Measurements from ENCODE around the gene CASP10.

GRCh38 chr2:201266629-201267028 lies 83.7 kb downstream of the CASP10 start:
- TF ChIP-seq TEAD2 (tag; IDR thresholded peaks at IDR 0.05) (no peak), CTCF (IDR thresholded peaks at IDR 0.05 in 2 of 3, conservative IDR thresholded peaks at IDR 0.05 in 1 of 3; ENCODE audit: insufficient read depth in 2 of 3, low read depth in 1 of 3, low read length in 3 of 3) (no peak), PCBP1 (IDR thresholded peaks at IDR 0.05; ENCODE audit: low read depth, low read length, poor library complexity, severe bottlenecking) (no peak), RNF2 (IDR thresholded peaks at IDR 0.05) (no peak), SMARCE1 (IDR thresholded peaks at IDR 0.05) (no peak), KLF1 (tag; IDR thresholded peaks at IDR 0.05) (no peak), ZNF23 (CRISPR knock-in tag; IDR thresholded peaks at IDR 0.05) (no peak), ZNF274 (IDR thresholded peaks at IDR 0.05; ENCODE audit: borderline replicate concordance, low read depth, low read length) (no peak), ZNF76 (CRISPR knock-in tag; IDR thresholded peaks at IDR 0.05; ENCODE audit: borderline replicate concordance) (no peak)

All from K562 (cell line).